DND-41 (cell line): ENCODE data around the gene GABBR1.

Source experiments
- ATAC-seq: fragments of 200-7000 bp; cut with Tn5 transposase; 3 replicates; pipeline ENCODE4 v1.9.1; 2021; ENCODE audit warnings: low read depth; ENCODE audit not compliant: insufficient read depth
- DNase-seq: peaks from one replicate; pipeline ENCODE4 v3.0.0-alpha.2; 2020
- H2AFZ ChIP-seq: 2 replicates; pipeline ENCODE4 v1.6.0; 2012; ENCODE audit warnings: low read depth, low read length
- H3K27ac ChIP-seq: 2 replicates; pipeline ENCODE4 v1.5.1; 2012; ENCODE audit warnings: low read length, inconsistent platforms
- H3K27me3 ChIP-seq: fragments of 200-600 bp; sonication (generic); 2 replicates; pipeline ENCODE4 v1.6.0; 2012; ENCODE audit warnings: low read length, mild to moderate bottlenecking, inconsistent platforms; ENCODE audit not compliant: insufficient read depth, poor library complexity
- H3K36me3 ChIP-seq: 2 replicates; pipeline ENCODE4 v1.5.1; 2012; ENCODE audit warnings: low read length, inconsistent platforms; ENCODE audit not compliant: insufficient read depth
- H3K4me1 ChIP-seq: 2 replicates; pipeline ENCODE4 v1.5.1; 2012; ENCODE audit warnings: mild to moderate bottlenecking, low read length; ENCODE audit not compliant: insufficient read depth
- H3K4me2 ChIP-seq: 2 replicates; pipeline ENCODE4 v1.6.0; 2012; ENCODE audit warnings: mild to moderate bottlenecking, moderate library complexity, low read length, inconsistent platforms; ENCODE audit not compliant: insufficient read depth
- H3K4me3 ChIP-seq, 2 experiments: fragments of 200-600 bp in 1 of 2; shearing (Covaris generic) in 1 of 2; 2 replicates each; pipeline ENCODE4 v1.5.1; 2012 to 2016; ENCODE audit warnings: inconsistent platforms in 2 of 2, low read length in 2 of 2, mild to moderate bottlenecking in 2 of 2, low read depth in 1 of 2, moderate library complexity in 1 of 2
- H3K79me2 ChIP-seq: 2 replicates; pipeline ENCODE4 v1.6.0; 2012; ENCODE audit warnings: low read length, inconsistent platforms; ENCODE audit not compliant: insufficient read depth
- H3K9ac ChIP-seq: 2 replicates; pipeline ENCODE4 v1.6.0; 2012; ENCODE audit warnings: low read depth, mild to moderate bottlenecking, inconsistent platforms, low read length, moderate library complexity
- H3K9me3 ChIP-seq: 2 replicates; pipeline ENCODE4 v1.5.1; 2012; ENCODE audit warnings: low read length, moderate library complexity, mild to moderate bottlenecking, inconsistent platforms; ENCODE audit not compliant: insufficient read depth, severe bottlenecking
- H4K20me1 ChIP-seq: 2 replicates; pipeline ENCODE4 v1.6.0; 2012; ENCODE audit warnings: low read length; ENCODE audit not compliant: insufficient read depth
- EZH2 ChIP-seq: IDR thresholded peaks from 3 replicates; pipeline ENCODE4 v1.6.1; 2012; ENCODE audit warnings: borderline replicate concordance, low read depth, mild to moderate bottlenecking, moderate library complexity, low read length, inconsistent platforms; ENCODE audit not compliant: severe bottlenecking
- TF ChIP-seq, protein P1 (sequence below): IDR thresholded peaks from 2 replicates; pipeline ENCODE4 v1.5.1; 2012; ENCODE audit warnings: borderline replicate concordance, low read length, moderate library complexity, mild to moderate bottlenecking; ENCODE audit not compliant: poor library complexity, severe bottlenecking; ENCODE audit errors: extremely low read depth

Gene GABBR1

GRCh38 chr6:29524444-29525310 lies 108.3 kb downstream of the GABBR1 start:
- H3K9ac ChIP-seq = no peak overlapping the region
- no peak for DNase-seq
- no peaks in the 10 kb centered on the region for H4K20me1 ChIP-seq
- ATAC-seq = no peak
- no peak overlapping the region for H2AFZ ChIP-seq
- H3K36me3 ChIP-seq = no peaks in the 10 kb centered on the region
- no peak for TF ChIP-seq EZH2
- no peak overlapping the region for H3K4me3 ChIP-seq
- peaks cover 6% of the 10 kb centered on the region for H3K9me3 ChIP-seq
- no peak overlapping the region for H3K4me2 ChIP-seq
- H3K4me1 ChIP-seq = no peaks in the 10 kb centered on the region
- H3K79me2 ChIP-seq = no peaks in the 10 kb centered on the region
- no peaks in the 10 kb centered on the region for H3K27me3 ChIP-seq
- no peak overlapping the region for H3K27ac ChIP-seq

- no peaks in the 10 kb centered on the region for H3K36me3 ChIP-seq
- DNase-seq (no peak), ATAC-seq (no peak)
- no peaks in the 10 kb centered on the region for H3K79me2 ChIP-seq
- no peak overlapping the region for H2AFZ ChIP-seq
- no peaks in the 10 kb centered on the region for H3K27me3 ChIP-seq
- H4K20me1 ChIP-seq = no peaks in the 10 kb centered on the region
- H3K4me3 ChIP-seq = no peak overlapping the region
- H3K9ac ChIP-seq = no peak overlapping the region
- no peaks in the 10 kb centered on the region for H3K4me1 ChIP-seq
- no peak for TF ChIP-seq EZH2
- TF ChIP-seq, protein P1, sequence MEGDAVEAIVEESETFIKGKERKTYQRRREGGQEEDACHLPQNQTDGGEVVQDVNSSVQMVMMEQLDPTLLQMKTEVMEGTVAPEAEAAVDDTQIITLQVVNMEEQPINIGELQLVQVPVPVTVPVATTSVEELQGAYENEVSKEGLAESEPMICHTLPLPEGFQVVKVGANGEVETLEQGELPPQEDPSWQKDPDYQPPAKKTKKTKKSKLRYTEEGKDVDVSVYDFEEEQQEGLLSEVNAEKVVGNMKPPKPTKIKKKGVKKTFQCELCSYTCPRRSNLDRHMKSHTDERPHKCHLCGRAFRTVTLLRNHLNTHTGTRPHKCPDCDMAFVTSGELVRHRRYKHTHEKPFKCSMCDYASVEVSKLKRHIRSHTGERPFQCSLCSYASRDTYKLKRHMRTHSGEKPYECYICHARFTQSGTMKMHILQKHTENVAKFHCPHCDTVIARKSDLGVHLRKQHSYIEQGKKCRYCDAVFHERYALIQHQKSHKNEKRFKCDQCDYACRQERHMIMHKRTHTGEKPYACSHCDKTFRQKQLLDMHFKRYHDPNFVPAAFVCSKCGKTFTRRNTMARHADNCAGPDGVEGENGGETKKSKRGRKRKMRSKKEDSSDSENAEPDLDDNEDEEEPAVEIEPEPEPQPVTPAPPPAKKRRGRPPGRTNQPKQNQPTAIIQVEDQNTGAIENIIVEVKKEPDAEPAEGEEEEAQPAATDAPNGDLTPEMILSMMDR = no peak
- no peak overlapping the region for H3K4me2 ChIP-seq
- H3K9me3 ChIP-seq = peaks cover 6% of the 10 kb centered on the region
- H3K27ac ChIP-seq = no peak overlapping the region
These were observed 108.9 kb downstream of the GABBR1 start for GRCh38 chr6:29524044-29524443.

- ATAC-seq = no peak
These were observed 110.8 kb downstream of the GABBR1 start for GRCh38 chr6:29522227-29522626.

More at GRCh38 chr6:29522227-29522626, 110.8 kb downstream of the GABBR1 start:
- no peak overlapping the region for H3K4me3 ChIP-seq
- H3K9ac ChIP-seq = no peak overlapping the region
- no peaks in the 10 kb centered on the region for H3K27me3 ChIP-seq
- no peaks in the 10 kb centered on the region for H3K36me3 ChIP-seq
- no peaks in the 10 kb centered on the region for H3K79me2 ChIP-seq
- H3K4me1 ChIP-seq = no peaks in the 10 kb centered on the region
- H3K27ac ChIP-seq = no peak overlapping the region
- no peaks in the 10 kb centered on the region for H4K20me1 ChIP-seq
- TF ChIP-seq, protein P1 = no peak
- no peak for TF ChIP-seq EZH2
- DNase-seq = no peak
- no peak overlapping the region for H3K4me2 ChIP-seq
- no peak overlapping the region for H2AFZ ChIP-seq
- peaks cover 6% of the 10 kb centered on the region for H3K9me3 ChIP-seq
